ENCODE results near the gene BIN1.

GRCh38 chr2:127011796-127012195, 95.2 kb downstream of the BIN1 start:
- TF ChIP-seq CTCF (IDR thresholded peaks at IDR 0.05) (no peak), EP300 (IDR thresholded peaks at IDR 0.05; ENCODE audit: borderline replicate concordance in 1 of 2, low read depth in 1 of 2, low read length in 1 of 2) (no peak), RFX5 (IDR thresholded peaks at IDR 0.05; ENCODE audit: low read length) (no peak), POLR2AphosphoS5 (IDR thresholded peaks at IDR 0.05; ENCODE audit: low read depth, low read length) (no peak), RAD21 (IDR thresholded peaks at IDR 0.05; ENCODE audit: low read length) (no peak), USF2 (IDR thresholded peaks at IDR 0.05; ENCODE audit: borderline replicate concordance, low read depth, low read length) (no peak), JUND (IDR thresholded peaks at IDR 0.05) (no peak), FOXM1 (IDR thresholded peaks at IDR 0.05; ENCODE audit: low read depth) (no peak), IRF3 (IDR thresholded peaks at IDR 0.05; ENCODE audit: low read depth, low read length) (no peak), REST (IDR thresholded peaks at IDR 0.05; ENCODE audit: low read depth, low read length) (no peak)
